Measurements from ENCODE around the gene WDR83.

GRCh38 chr19:12668932-12669269 lies 2.3 kb downstream of the WDR83 start:
- TF ChIP-seq POLR2A (IDR thresholded peaks at IDR 0.05; ENCODE audit: low read length) (no peak), GATA1 (IDR thresholded peaks at IDR 0.05; ENCODE audit: low read depth, low read length) (no peak)
